Ishikawa (cell line): Measurements from ENCODE around the gene MRS2.

Experiments used
- CREB1 ChIP-seq: IDR thresholded peaks from 2 replicates; pipeline ENCODE4 v1.6.1; 2012; ENCODE audit warnings: low read depth
- EP300 ChIP-seq: IDR thresholded peaks from 2 replicates; pipeline ENCODE4 v1.6.1; 2012; ENCODE audit warnings: borderline replicate concordance
- RAD21 ChIP-seq: IDR thresholded peaks from 2 replicates; pipeline ENCODE4 v1.6.1; 2012; ENCODE audit warnings: low read depth
- TAF1 ChIP-seq: IDR thresholded peaks from 2 replicates; pipeline ENCODE4 v1.6.1; 2012; ENCODE audit warnings: low read depth, mild to moderate bottlenecking
- YY1 ChIP-seq: IDR thresholded peaks from 2 replicates; pipeline ENCODE4 v1.6.1; 2012; ENCODE audit warnings: low read depth
- ZBTB7A ChIP-seq: IDR thresholded peaks from 2 replicates; pipeline ENCODE4 v1.6.1; 2012; ENCODE audit warnings: low read depth
- TF ChIP-seq, protein P1 (sequence below): IDR thresholded peaks from 2 replicates; pipeline ENCODE4 v1.6.1; 2012
- TF ChIP-seq, protein P2 (sequence below): IDR thresholded peaks from 2 replicates; pipeline ENCODE4 v1.6.1; 2012; ENCODE audit warnings: low read depth, mild to moderate bottlenecking

DNA sequence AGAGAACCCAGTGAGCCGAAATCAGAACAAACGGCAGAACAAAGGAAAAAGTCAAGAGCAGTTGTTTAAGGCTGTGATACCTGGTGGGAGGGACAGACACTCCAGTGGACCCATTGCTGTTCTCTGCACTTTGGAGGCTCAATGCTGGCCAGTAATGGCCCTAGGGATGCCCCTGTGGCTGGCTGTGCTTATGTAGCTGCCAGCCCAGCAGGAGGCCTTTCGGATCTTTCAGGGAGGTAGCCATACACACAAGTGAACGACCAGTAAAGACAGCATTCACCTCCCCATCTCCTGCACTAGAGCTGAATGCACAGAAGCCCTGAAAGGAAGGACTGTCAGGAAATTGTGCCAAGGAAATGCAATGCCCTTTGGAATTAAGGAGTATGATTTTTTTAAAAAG lies 52.3 kb downstream of the MRS2 start:
- no peak for TF ChIP-seq EP300
- TF ChIP-seq TAF1: no peak
- TF ChIP-seq, protein P1, sequence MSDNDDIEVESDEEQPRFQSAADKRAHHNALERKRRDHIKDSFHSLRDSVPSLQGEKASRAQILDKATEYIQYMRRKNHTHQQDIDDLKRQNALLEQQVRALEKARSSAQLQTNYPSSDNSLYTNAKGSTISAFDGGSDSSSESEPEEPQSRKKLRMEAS: no peak
- no peak for TF ChIP-seq RAD21
- no peak for TF ChIP-seq YY1
- no peak for TF ChIP-seq ZBTB7A
- no peak for TF ChIP-seq CREB1
- TF ChIP-seq, protein P2, sequence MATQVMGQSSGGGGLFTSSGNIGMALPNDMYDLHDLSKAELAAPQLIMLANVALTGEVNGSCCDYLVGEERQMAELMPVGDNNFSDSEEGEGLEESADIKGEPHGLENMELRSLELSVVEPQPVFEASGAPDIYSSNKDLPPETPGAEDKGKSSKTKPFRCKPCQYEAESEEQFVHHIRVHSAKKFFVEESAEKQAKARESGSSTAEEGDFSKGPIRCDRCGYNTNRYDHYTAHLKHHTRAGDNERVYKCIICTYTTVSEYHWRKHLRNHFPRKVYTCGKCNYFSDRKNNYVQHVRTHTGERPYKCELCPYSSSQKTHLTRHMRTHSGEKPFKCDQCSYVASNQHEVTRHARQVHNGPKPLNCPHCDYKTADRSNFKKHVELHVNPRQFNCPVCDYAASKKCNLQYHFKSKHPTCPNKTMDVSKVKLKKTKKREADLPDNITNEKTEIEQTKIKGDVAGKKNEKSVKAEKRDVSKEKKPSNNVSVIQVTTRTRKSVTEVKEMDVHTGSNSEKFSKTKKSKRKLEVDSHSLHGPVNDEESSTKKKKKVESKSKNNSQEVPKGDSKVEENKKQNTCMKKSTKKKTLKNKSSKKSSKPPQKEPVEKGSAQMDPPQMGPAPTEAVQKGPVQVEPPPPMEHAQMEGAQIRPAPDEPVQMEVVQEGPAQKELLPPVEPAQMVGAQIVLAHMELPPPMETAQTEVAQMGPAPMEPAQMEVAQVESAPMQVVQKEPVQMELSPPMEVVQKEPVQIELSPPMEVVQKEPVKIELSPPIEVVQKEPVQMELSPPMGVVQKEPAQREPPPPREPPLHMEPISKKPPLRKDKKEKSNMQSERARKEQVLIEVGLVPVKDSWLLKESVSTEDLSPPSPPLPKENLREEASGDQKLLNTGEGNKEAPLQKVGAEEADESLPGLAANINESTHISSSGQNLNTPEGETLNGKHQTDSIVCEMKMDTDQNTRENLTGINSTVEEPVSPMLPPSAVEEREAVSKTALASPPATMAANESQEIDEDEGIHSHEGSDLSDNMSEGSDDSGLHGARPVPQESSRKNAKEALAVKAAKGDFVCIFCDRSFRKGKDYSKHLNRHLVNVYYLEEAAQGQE: no peak
